ENCODE results near the gene GDF11. TPM values are rescaled to one million over a fixed set of nuclear protein-coding genes. Genes with fewer than 3 reads are reported as not detected.

The GDF11 gene
- total RNA-seq, result 10 to 100 TPM; 10.2 to 11.5 TPM

GRCh38 chr12:55742719-55743405, at the start of gene GDF11:
GDF11 (plus strand) TSS chr12:55743122; CDS start chr12:55743317, 195 bp downstream.
- H3K36me3 Mint-ChIP-seq, result no peaks in the 10 kb centered on the region
- H3K27ac Mint-ChIP-seq, result peak within 1 kb of the TSS; percentile 73
- H3K9me3 Mint-ChIP-seq, result no peaks in the 10 kb centered on the region
- ATAC-seq (ENCODE audit: low read depth) (peak; percentile 60), DNase-seq (peak; percentile 77)
- H3K27me3 Mint-ChIP-seq, result peaks cover 4% of the 10 kb centered on the region
- peaks cover 40% of the 10 kb centered on the region for H3K4me1 Mint-ChIP-seq
- POLR2A ChIA-PET, result interaction anchor here (0.6 to 2.4 kb wide), 10 partner anchors 11 to 314 kb away, joined by 3 to 11 read pairs (median 5); partner anchors contain the start of genes CD63, ORMDL2, PYM1 and SARNP
- peak within 1 kb of the TSS; percentile 87 for H3K4me3 Mint-ChIP-seq

GRCh38 chr12:55693323-55694187, 49.4 kb upstream of the GDF11 start:
- ATAC-seq (ENCODE audit: low read depth), result no peak
- Mint-ChIP-seq H3K27ac (no peak overlapping the region), H3K9me3 (no peaks in the 10 kb centered on the region), H3K4me3 (no peak overlapping the region), H3K27me3 (peaks cover 5% of the 10 kb centered on the region), H3K36me3 (no peaks in the 10 kb centered on the region), H3K4me1 (no peaks in the 10 kb centered on the region)
- POLR2A ChIA-PET, result no interaction called here
- DNase-seq, result no peak

- Mint-ChIP-seq H3K9me3 (no peaks in the 10 kb centered on the region), H3K4me3 (no peak overlapping the region), H3K27ac (no peak overlapping the region), H3K4me1 (no peaks in the 10 kb centered on the region), H3K36me3 (no peaks in the 10 kb centered on the region), H3K27me3 (peaks cover 5% of the 10 kb centered on the region)
- POLR2A ChIA-PET, result no interaction called here
- DNase-seq (peak; percentile 14), ATAC-seq (ENCODE audit: low read depth) (no peak)
Observed at GRCh38 chr12:55694188-55694515, 48.8 kb upstream of the GDF11 start.

GRCh38 chr12:55694651-55695050, 48.3 kb upstream of the GDF11 start:
- Mint-ChIP-seq H3K9me3 (no peaks in the 10 kb centered on the region), H3K27me3 (peaks cover 2% of the 10 kb centered on the region), H3K4me3 (no peak overlapping the region), H3K36me3 (no peaks in the 10 kb centered on the region), H3K27ac (no peak overlapping the region), H3K4me1 (no peaks in the 10 kb centered on the region)
- POLR2A ChIA-PET, result no interaction called here
- DNase-seq, result peak; percentile 20
- no peak for ATAC-seq (ENCODE audit: low read depth)

- H3K9me3 Mint-ChIP-seq, result no peaks in the 10 kb centered on the region
- H3K4me1 Mint-ChIP-seq, result no peaks in the 10 kb centered on the region
- H3K36me3 Mint-ChIP-seq, result no peaks in the 10 kb centered on the region
- no peak overlapping the region for H3K27ac Mint-ChIP-seq
- DNase-seq (peak; percentile 4), ATAC-seq (ENCODE audit: low read depth) (no peak)
- H3K4me3 Mint-ChIP-seq, result no peak overlapping the region
- POLR2A ChIA-PET, result no interaction called here
- peaks cover 2% of the 10 kb centered on the region for H3K27me3 Mint-ChIP-seq
Observed at GRCh38 chr12:55695349-55695748, 47.6 kb upstream of the GDF11 start.

- DNase-seq, result peak; percentile 15
- POLR2A ChIA-PET, result no interaction called here
Observed at GRCh38 chr12:55696141-55696540, 46.8 kb upstream of the GDF11 start.

GRCh38 chr12:55696796-55697462, 46.0 kb upstream of the GDF11 start:
- Mint-ChIP-seq H3K4me1 (no peaks in the 10 kb centered on the region), H3K9me3 (no peaks in the 10 kb centered on the region), H3K36me3 (no peaks in the 10 kb centered on the region), H3K4me3 (no peak overlapping the region), H3K27me3 (no peaks in the 10 kb centered on the region), H3K27ac (no peak overlapping the region)
- POLR2A ChIA-PET, result no interaction called here
- DNase-seq, result peak; percentile 17
- ATAC-seq (ENCODE audit: low read depth), result no peak

More at GRCh38 chr12:55696141-55696540, 46.8 kb upstream of the GDF11 start:
- Mint-ChIP-seq H3K4me1 (no peaks in the 10 kb centered on the region), H3K27me3 (peaks cover 1% of the 10 kb centered on the region), H3K36me3 (no peaks in the 10 kb centered on the region), H3K27ac (no peak overlapping the region), H3K9me3 (no peaks in the 10 kb centered on the region), H3K4me3 (no peak overlapping the region)
- no peak for ATAC-seq (ENCODE audit: low read depth)

- Mint-ChIP-seq H3K36me3 (no peaks in the 10 kb centered on the region), H3K27ac (no peak overlapping the region), H3K4me1 (no peaks in the 10 kb centered on the region), H3K27me3 (no peaks in the 10 kb centered on the region), H3K9me3 (no peaks in the 10 kb centered on the region), H3K4me3 (no peak overlapping the region)
- no peak for ATAC-seq (ENCODE audit: low read depth)
- peak; percentile 12 for DNase-seq
- POLR2A ChIA-PET, result no interaction called here
Observed at GRCh38 chr12:55697686-55698085, 45.2 kb upstream of the GDF11 start.

- DNase-seq (peak; percentile 17), ATAC-seq (ENCODE audit: low read depth) (no peak)
- H3K36me3 Mint-ChIP-seq, result no peaks in the 10 kb centered on the region
- no peaks in the 10 kb centered on the region for H3K9me3 Mint-ChIP-seq
- no peak overlapping the region for H3K27ac Mint-ChIP-seq
- no peaks in the 10 kb centered on the region for H3K27me3 Mint-ChIP-seq
- H3K4me3 Mint-ChIP-seq, result no peak overlapping the region
- POLR2A ChIA-PET, result no interaction called here
- H3K4me1 Mint-ChIP-seq, result no peaks in the 10 kb centered on the region
Observed at GRCh38 chr12:55698241-55698955, 44.5 kb upstream of the GDF11 start.

GRCh38 chr12:55698965-55699364, 44.0 kb upstream of the GDF11 start:
- no peaks in the 10 kb centered on the region for H3K4me1 Mint-ChIP-seq
- H3K36me3 Mint-ChIP-seq, result no peaks in the 10 kb centered on the region
- POLR2A ChIA-PET, result no interaction called here
- H3K27me3 Mint-ChIP-seq, result peaks cover 2% of the 10 kb centered on the region
- no peak overlapping the region for H3K27ac Mint-ChIP-seq
- DNase-seq, result peak; percentile 10
- ATAC-seq (ENCODE audit: low read depth), result no peak
- H3K9me3 Mint-ChIP-seq, result no peaks in the 10 kb centered on the region
- H3K4me3 Mint-ChIP-seq, result no peak overlapping the region

- Mint-ChIP-seq H3K36me3 (no peaks in the 10 kb centered on the region), H3K4me3 (no peak overlapping the region), H3K9me3 (no peaks in the 10 kb centered on the region), H3K4me1 (no peaks in the 10 kb centered on the region), H3K27me3 (peaks cover 2% of the 10 kb centered on the region), H3K27ac (no peak overlapping the region)
- POLR2A ChIA-PET, result no interaction called here
- ATAC-seq (ENCODE audit: low read depth) (no peak), DNase-seq (peak; percentile 6)
Observed at GRCh38 chr12:55699471-55700055, 43.4 kb upstream of the GDF11 start.

- DNase-seq (no peak), ATAC-seq (ENCODE audit: low read depth) (no peak)
- no peaks in the 10 kb centered on the region for H3K36me3 Mint-ChIP-seq
- no peaks in the 10 kb centered on the region for H3K4me1 Mint-ChIP-seq
- POLR2A ChIA-PET, result no interaction called here
- peaks cover 2% of the 10 kb centered on the region for H3K27me3 Mint-ChIP-seq
- no peak overlapping the region for H3K27ac Mint-ChIP-seq
- no peaks in the 10 kb centered on the region for H3K9me3 Mint-ChIP-seq
- H3K4me3 Mint-ChIP-seq, result no peak overlapping the region
Observed at GRCh38 chr12:55700255-55701018, 42.5 kb upstream of the GDF11 start.

Data from activated naive CD8-positive, alpha-beta T cell treated with anti-CD3 and anti-CD28 coated beads, Interleukin-2, amount 10 ng/mL, durations not matched to agents 7 days and 5 days (primary cell).